NCI-H146 (cell line): ENCODE data around the gene ELL2.

Experiments
- DNase-seq: peaks from one replicate; lab custom pipeline; 2025; lab: John Stamatoyannopoulos, UW

The ELL2 gene

DNA sequence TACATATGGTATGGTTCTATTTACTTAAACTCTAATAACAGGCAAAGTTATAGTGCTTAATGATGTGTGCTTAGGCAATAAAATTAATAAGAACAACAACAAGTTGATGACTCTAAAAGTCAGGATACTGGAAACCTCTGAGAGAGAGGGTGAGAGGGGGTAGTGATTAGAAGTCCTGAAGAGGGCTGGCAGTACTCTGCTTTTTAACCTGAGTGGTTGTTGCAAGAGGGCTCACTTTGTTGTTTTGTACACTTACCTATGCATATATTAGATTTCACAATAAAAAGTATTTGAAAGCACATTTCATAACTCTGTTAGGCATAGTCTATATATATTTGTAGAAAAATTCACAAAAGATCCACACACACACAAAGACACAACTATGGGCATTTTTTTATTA is 21.4 kb upstream of the ELL2 start:
- no peak for DNase-seq

DNA sequence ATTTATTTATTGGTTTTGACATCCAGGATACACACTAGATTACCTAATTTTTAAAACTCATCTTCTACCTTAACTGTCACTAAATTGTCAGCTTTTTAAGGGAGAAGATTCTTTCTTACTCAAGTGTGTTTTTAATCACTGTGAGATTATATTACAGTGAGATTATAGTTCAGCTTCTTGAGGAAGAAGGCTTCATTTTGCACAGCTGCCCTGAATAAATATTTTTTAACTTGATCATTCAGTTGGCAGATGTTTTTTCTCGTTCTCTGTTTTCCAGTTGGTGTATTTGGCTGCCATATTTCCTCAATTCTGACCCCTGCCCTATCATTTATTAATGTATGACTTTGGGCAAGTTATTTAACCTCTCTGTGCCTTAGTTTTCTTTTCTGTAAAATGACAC is 15.0 kb upstream of the ELL2 start:
- DNase-seq = no peak

DNA sequence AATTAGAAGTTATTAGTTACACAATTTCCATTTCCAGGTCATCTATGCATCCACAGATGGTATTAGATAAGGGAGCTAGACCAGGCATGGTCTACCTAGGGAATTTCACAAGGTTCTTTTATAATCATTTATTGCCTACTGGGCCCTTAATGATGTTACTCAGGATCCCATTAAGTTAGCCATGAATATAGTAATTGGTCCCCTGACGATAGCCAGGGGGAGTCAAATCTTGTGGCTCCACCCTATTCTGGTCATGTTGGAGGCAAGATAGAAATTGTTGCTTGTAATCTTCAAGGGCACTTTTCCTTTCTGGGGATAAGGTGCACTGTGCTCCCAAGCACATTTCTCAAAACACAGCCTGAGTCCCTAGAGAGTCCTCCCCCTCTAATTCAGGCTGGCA is 14.1 kb upstream of the ELL2 start:
- DNase-seq = no peak

DNA sequence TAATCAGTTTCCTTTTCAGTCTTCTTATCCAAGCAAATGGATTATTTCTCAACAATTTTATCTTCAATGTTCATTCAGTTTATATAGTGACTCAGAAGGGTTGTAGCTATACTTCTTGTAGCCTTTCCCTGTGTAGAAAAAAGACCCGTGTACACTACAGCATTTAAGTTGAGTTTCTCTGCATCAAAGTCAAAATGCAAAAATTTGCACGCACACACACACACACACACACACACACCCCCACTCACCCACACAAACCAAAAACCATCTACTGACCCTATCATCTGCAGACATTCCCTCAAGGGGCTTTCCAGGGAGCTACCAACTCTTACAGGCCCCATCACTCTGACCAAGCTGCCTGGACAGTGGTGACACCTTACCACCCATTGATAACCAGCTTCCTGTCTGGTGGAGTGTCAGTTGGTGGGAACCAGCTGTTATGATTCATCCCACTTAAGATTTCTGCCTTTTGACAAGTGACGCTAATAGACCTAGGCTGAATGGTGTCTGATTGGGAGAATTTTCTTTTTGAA is 12.2 kb upstream of the ELL2 start:
- DNase-seq = no peak

DNA sequence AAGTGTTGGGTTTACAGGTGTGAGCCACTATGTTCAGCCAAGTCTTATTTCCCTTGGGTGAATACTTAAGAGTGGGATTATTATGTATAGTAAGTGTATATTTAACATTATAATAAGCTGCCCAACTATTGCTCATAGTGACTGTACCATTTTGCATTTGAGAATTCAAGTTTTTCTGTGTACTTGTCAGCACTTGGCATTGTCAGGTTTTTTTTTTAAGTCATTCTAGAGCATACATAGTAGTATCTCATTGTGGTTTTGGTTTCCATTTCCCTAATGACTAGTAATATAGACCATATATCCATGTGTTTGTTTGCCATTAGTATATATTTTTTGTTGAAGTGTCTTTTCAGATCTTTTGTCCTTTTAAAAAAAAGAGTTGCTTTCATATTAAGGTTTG is 10.5 kb upstream of the ELL2 start:
- no peak for DNase-seq

DNA sequence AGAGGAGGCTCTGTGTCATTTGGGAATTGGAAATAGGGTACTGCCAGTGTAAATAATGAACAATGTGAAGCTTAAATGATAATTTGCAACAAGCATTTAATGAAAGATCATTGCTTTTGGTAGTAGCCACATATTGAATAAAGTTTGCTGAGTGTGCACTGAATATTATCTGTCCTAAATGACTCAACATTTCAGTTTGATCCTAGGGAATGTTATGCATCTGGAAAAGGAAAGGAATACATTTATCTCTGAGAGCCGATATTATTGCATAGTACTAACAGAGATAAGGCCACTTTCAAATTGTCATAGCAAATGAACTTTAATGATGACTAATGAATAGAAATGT is 8.7 kb upstream of the ELL2 start:
- no peak for DNase-seq

DNA sequence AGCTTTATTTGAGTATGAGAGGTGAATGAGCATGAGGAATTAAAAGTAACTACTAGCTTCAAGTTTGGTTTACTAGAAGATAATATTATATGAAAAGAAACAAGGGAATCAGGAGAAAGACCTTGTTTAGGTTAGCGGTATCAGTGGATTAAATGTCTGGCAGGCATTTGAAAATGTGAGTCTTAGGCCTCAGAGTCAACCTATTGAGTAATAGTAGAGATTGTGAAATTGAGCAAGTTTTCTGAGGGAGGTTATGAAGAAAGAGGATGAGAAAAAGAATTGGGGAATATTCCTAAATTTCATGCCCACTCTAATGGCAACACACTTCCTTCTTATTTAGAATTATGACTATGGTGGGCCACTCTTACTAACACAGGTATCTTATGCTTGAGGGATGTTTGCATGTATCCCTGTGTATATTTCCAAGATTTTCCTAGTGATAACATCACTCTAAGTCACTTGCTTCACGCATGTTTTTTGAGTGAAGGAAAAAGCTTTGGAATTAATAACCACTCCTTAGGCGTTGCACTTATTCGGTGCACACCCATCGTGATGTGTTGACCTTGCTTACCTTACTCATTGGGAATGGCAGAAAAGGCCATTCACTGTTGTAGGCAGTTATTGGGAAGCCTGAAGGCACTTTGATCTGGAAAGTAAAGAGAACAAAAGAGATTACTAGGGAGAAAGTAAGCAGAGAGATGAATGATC is 8.2 kb upstream of the ELL2 start:
- DNase-seq = no peak

DNA sequence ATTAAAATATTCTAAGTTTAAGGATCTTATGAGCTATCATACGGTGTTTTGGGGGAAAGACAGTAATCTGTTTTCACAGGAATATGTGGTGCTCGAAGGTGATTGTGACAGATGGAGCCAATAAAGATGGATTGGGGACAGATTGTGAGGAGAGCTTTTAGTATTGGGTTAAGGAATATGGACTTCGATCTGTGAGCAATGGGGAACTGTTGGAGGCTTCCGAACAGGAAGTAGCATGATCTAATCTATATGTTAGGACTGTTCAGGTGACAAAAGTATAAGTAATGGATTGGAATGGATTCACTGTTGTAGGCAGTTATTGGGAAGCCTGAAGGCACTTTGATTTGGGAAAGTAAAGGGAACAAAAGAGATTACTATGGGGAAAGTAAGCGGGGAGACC is 7.4 kb upstream of the ELL2 start:
- no peak for DNase-seq

DNA sequence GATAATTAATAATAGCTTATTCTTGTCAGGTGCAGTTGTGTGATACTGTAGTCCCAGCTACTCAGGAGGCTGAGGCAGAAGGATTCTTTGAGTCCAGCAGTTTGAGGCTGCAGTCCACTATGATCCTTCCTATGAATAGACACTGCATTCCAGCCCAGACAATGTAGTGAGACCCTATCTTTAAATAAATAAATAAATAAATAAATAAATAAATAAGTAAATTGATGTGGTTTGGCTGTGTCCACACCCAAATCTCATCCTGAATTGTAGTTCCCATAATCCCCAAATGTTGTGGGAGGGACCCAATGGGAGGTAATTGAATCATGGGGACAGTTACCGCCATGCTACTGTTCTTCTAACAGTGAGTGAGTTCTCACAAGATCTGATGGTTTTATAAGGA is 5.6 kb upstream of the ELL2 start:
- DNase-seq = no peak

DNA sequence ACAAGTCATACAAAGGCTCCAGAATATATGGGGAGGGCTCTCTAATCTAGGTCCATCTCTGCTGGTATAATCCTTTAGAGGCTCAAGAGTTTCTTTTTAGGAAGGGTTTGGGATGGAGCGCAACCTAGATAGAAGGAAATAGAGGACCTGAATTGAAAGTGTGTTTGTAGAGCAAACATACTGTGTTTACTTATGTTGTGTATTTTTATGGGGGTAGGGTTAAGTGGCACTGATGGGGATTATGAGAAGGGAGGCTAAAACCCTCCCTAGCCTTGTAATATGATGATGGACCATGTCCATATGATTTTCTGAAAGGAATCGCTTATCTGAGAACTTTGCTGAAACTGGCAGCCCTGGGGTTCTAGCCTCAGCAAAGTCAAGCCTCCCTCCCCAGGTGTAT is 4.4 kb upstream of the ELL2 start:
- peak; percentile 4 for DNase-seq

DNA sequence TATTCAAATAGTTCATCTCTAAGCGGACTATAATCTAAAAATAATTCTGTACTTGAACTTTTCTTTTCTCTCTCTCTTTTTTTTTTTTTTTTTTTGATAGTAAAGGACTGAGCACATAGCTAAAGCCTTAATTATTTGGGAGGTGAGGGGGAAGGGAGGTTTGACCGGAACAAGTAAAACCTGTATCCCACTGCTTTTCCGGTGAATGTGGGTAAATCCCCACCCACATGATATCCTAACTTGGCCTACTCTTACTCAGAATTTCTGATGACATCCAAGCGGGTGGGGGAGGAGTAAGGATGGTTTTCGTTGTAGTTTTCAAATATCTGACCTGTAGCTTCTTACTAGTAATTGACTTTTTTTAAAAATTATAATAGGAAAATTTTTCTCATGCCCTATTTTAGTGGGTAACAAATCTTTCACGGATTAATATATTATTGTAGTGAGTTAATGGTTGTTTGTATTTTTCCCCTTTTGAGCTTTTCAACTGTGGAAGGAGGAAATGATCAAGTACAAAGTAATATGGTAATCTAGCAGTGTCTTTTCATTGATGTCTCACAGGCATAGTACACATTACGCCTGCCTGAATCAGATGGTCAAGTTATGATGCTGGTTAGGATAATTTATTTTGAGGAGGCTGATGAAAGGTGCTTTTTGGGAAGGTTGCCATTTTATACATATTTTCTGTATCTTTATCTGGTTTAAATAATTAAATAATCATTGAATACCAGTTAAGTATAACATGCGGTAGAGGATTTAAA is 2.2 kb upstream of the ELL2 start:
- DNase-seq = no peak

DNA sequence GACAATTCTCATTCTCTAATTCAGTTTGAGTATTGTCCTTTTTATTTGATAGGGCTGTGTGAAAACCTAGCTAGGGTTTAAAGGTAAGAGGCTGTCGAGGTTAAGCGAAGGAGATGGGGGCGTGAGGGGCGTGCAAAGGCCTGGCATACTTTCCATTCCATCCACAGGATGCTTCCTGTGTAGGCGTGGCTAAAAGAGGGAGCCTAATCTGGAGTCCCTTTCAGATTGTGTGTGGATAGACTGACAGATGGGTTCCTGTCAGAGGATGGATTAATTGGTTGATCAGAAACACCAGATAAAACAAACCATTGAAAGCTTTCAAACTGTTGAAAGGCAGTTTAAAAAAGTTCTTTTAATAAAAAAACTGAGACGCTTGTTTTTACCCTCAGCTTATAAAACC is 1.1 kb upstream of the ELL2 start:
- DNase-seq = no peak

DNA sequence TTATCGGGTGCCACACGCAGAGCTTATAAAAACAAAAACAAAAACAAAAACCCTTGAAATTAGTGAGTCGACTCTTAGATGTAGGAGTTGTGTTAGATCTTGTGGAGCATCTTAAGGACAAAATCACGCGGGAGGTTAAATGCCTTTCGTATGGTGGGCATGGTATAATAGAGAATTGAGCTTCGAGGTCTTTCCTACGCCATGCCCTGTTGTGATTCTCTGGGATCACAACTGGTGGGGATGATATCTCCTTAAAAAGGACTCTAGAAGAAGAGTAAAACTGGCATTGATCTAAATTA is 773 bp upstream of the ELL2 start:
- DNase-seq = no peak

DNA sequence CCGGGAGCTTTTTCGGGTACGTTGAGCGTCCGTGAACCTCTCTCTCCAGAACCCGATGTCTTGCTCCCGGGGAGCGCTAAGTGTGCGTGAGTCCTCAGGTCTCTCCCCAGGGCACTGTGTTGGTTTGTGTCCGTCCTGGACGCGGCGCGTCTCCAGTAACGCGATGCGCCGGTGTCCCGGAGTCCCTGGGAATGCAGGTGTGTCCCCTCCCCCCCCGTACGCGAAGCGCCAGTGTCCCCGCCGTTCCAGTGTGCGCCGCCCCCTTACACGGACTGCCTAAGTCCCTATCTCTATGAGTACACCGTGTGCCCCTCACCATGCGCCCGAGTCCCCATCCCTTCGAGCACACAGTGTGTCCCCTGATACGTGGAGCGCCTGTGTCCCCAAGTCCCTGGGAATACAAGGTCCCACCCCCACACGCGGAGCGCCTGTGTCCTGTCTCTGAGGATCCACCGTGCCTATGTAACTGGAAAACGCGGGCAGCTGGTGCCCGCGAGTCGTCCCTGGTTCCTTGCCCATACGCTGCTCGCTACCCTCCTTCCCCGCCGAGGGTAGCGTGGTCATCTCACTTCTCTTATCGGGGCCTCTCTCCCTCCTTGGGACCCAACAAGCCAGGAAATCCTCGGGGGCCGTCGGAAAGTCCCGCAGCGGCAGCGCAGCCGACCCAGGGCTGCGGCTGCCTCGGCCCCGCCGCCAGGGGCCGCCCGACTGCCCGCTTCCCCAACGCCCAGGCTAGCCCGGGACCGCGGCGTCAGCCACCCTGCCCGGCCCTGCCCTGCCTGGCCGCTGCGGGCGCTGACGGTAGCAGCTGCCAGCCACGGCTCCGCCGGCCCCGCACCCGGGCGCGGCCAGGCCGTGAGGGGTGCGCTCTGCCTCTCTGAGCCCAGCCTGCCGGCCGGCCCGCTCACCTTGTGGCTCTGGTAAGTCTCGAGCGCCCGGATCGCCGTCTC is 709 bp downstream of the ELL2 start:
- DNase-seq = peak; percentile 65

DNA sequence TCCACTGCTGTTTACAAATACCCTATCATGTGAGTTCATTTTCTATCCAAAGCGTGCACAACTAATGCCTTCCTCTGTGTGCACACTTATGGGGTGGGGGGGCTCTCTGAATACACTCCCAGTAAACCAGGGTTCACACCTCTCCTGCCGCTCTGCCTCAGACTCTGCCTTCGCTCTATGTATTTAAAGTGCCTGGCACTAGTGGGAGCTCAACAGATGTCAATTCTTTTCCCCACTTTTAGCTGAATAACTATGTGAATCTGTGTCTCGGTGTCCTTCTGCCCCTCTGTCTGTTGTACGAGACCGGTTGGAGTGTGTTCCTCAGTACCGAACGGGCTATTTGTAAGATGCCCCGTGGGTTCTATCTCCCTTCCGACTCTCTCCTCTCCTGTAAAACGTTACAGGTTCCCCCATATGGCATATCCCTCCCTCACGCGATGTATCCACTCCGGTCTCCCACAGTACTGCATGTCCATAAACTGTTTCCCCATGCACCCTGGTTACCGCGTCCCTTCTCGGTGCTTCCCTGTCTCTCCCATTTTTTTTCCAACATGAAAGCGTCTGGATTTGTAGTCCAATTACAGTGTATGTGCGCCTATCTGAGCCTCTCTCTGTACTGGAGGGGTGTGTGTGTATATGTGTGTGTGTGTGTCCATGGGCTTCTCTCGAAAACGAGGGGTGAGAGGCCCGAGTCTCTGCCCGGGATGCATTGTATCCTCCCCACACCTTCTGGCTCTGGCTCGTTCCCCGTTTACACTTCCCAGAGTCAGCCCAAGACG is 1.6 kb downstream of the ELL2 start:
- DNase-seq = peak; percentile 8

DNA sequence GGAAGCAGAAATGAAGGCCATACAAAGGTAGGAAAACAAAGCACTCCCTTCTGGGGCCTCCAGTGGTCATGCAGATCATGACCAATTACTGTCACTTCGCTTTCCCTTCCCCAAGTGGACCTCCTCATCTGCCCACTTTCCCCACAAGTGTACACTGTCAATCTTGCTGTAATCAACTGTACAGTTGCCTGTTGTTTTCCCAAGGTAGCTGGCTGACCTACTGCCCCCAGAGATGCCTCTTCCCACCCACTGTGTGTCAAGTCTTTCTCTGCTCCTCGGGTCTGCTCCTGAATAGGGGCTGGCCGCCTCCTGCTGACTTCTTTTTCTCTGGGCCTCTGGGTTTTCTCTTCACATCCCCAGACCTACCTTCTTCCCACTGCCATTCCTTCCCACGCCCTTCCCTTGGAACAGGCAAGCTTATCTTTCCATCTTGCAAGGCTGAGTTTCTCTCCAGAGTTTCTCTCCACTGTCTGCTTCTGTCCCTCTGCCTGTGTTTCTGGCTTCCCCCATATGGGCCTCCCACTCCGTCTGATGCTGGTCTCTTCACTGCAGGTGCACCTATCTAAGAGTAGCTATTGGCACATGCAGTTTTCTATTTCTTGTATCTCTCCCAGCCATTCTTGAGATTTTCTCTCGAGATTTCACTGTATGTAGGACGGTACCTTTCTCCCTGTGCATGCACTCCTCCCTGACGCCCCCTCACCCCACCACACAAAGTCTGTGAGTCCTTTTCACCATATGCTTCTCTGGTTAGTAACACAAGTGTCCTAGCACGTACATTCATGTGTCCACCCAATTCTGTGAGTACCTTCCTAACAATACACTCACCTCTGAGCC is 2.4 kb downstream of the ELL2 start:
- DNase-seq = no peak

DNA sequence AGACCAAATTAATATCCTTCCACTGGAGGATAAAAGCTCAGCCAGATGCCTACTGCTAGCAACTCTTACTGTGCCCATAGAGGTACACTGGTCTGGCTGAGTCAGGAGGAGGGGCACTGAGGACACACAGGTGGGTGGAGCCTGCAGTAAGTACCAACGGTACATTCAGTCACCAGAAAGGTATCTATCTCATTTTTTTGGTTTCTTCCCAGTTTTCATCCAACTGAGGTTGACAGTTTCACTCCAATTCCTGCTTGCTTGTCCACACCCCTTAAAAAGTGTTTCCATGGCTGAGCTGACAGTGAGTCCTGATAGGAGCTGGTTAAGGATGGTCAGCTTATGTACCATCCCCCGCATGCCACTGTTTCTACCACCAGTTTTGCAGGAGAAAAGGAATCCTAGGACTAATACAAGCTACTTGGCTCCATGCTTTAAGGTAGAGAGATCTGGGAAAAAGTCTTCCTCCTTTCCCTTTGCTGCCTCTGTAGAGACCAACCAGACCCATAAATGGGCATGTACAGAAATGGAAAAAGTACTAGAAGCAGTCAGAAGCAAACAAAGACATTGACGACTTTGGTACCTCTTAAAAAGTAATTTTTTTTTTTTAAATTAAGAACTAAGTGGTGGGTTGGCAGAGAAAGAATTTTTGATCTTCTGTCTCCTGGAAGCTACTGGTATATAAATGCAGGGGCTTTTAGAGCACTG is 3.2 kb downstream of the ELL2 start:
- no peak for DNase-seq

DNA sequence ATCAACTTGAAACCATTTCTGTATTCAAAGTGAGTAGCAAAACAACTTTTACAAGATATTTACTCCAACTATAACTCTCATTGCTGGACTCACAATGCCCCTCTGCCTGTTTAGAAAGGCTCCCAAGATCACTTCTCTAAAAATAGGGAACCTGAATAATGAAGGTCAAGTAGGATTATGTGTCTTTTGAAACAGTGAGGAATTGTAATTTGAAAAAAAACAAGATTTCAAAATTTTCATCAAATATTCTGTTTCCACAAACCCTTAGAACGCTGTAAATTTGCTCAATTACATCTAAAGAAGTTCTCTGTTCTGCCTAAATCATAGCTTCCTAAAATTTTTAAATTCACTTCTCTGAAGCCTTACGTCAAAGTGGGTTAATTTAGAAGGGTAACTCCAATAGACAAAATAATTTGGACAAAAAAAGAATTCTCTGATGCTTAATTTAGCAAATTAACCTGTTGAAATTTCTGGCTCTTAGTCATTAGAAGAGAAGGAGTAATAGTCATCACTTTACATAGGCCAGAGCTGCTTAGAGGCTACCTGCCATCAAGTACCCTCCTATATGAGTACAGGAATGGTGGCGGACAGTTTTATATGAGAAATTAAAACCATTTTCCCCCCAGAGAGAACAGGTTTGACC is 4.0 kb downstream of the ELL2 start:
- DNase-seq = no peak

DNA sequence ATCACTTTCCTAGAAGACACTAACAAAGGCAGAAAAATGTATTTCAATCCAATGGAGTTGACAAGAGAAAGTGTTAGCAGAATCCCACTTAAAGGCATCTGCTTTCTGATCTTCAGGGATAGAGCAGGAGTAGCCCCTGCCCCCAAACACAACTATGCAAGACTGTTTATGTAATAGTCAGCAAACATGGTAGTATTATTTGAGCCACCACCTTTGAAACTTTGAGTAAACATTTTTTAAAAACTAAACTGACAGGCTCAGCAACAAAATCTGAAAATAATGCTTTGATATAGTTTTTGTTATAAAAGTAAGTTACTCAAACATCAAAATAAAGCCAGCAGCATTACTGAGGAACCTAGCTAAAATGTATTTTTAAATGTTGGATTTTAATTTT is 4.8 kb downstream of the ELL2 start:
- no peak for DNase-seq
